T-cell (primary cell): ENCODE data around the gene SCGB2B2. TPM values are rescaled to one million over a fixed set of nuclear protein-coding genes. Genes with fewer than 3 reads are reported as not detected.

Source experiments
- ATAC-seq, 4 experiments: fragments of 200-7000 bp in 3 of 4; fragments of 150-1000 bp in 1 of 4; cut with Tn5 transposase; replicated peaks in 1 of 4; 1 replicate in 3 of 4; 2 replicates in 1 of 4; pipeline ENCODE4 v1.10.0; 2021; ENCODE audit warnings: moderate library complexity in 3 of 4, mild to moderate bottlenecking in 2 of 4, moderate number of reproducible peaks in 1 of 4
- CTCF ChIA-PET, 2 donors: fragments of 300-600 bp; sonication (Branson Sonifier 250); formaldehyde crosslinking; loops; one replicate each; lab custom pipeline; 2022; ENCODE audit warnings: antibody characterized with exemption in 2 of 2; lab: Charles Lee
- POLR2A ChIA-PET, 2 donors: fragments of 300-600 bp; sonication (Branson Sonifier 250); formaldehyde crosslinking; loops; one replicate each; lab custom pipeline; 2022; ENCODE audit warnings: antibody characterized with exemption in 2 of 2; lab: Charles Lee
- DNase-seq, 35 experiments: peaks; one replicate each; pipeline versions ENCODE4 v3.0.0 to v3.0.0-alpha.2; 2013 to 2023
- H3K27ac ChIP-seq: one replicate; pipeline ENCODE4 v1.5.1; 2013; ENCODE audit warnings: low read length
- H3K27me3 ChIP-seq, 2 experiments: replicated peaks in 1 of 2; 1 replicate in 1 of 2; 2 replicates in 1 of 2; pipeline versions ENCODE4 v1.6.1 to v1.7.0; 2013; ENCODE audit warnings: low read length in 1 of 2, mixed read lengths in 1 of 2; ENCODE audit not compliant: control insufficient read depth in 2 of 2, insufficient read depth in 2 of 2; ENCODE audit errors: extremely low read depth in 1 of 2
- H3K36me3 ChIP-seq, 2 donors: 1 replicate in 1 of 2; 2 replicates in 1 of 2; pipeline versions ENCODE4 v1.6.1 to v1.7.0; 2013; ENCODE audit warnings: low read length in 1 of 2; ENCODE audit not compliant: control insufficient read depth in 2 of 2, insufficient read depth in 1 of 2; ENCODE audit errors: extremely low read depth in 1 of 2
- H3K4me1 ChIP-seq, 2 experiments: 1 replicate in 1 of 2; 2 replicates in 1 of 2; pipeline versions ENCODE4 v1.6.1 to v1.7.0; 2013; ENCODE audit warnings: low read length in 2 of 2, mixed read lengths in 1 of 2; ENCODE audit not compliant: insufficient read depth in 2 of 2, control insufficient read depth in 1 of 2; ENCODE audit errors: extremely low read depth in 1 of 2
- H3K4me3 ChIP-seq, 2 donors: 1 replicate in 1 of 2; 2 replicates in 1 of 2; pipeline versions ENCODE4 v1.5.1 to v1.7.0; 2013; ENCODE audit warnings: mild to moderate bottlenecking in 2 of 2, low read length in 1 of 2, moderate library complexity in 1 of 2; ENCODE audit not compliant: control insufficient read depth in 1 of 2; ENCODE audit errors: extremely low read depth in 1 of 2
- H3K9me3 ChIP-seq: 2 replicates; pipeline ENCODE4 v1.7.0; 2013
- H3K27ac Mint-ChIP-seq, 2 donors: one replicate each; pipeline ENCODE4 v1.8.0; 2020 to 2021; ENCODE audit warnings: mild to moderate bottlenecking in 2 of 2, mixed read lengths in 2 of 2
- H3K27me3 Mint-ChIP-seq, 2 donors: one replicate each; pipeline ENCODE4 v1.8.0; 2021 to 2022; ENCODE audit warnings: mixed read lengths in 2 of 2
- H3K36me3 Mint-ChIP-seq: one replicate; pipeline ENCODE4 v1.8.0; 2021; ENCODE audit warnings: mixed read lengths
- H3K4me1 Mint-ChIP-seq, 3 donors: one replicate each; pipeline ENCODE4 v1.8.0; 2020 to 2022; ENCODE audit warnings: mixed read lengths in 3 of 3, mild to moderate bottlenecking in 1 of 3
- H3K4me3 Mint-ChIP-seq, 3 donors: one replicate each; pipeline ENCODE4 v1.8.0; 2020 to 2022; ENCODE audit warnings: mild to moderate bottlenecking in 3 of 3, mixed read lengths in 3 of 3, moderate library complexity in 3 of 3
- H3K9me3 Mint-ChIP-seq, 3 donors: one replicate each; pipeline ENCODE4 v1.8.0; 2020 to 2022; ENCODE audit warnings: mixed read lengths in 3 of 3
- WGBS: methylation state at CpG from one replicate; pipeline ENCODE4 v1.1.5; 2013; ENCODE audit warnings: missing lambda C conversion rate; ENCODE audit not compliant: insufficient coverage; 5-methylcytosine and 5-hydroxymethylcytosine counted together
- total RNA-seq, 35 experiments: library from RNA in 6 of 35; stranded (reverse) in 6 of 35; fragments of 120-200 nt in 1 of 35; gene quantifications; one replicate each; pipeline versions ENCODE4 v1.2.1 to v1.2.4 and lab custom pipeline; 2013 to 2026

SCGB2B2 gene
- total RNA-seq, 5 donors from 2014 or later (not counting 1 experiment from before 2014, with no cell fraction given), result 0.16 to 1.4 (median 0.64) TPM

GRCh38 chr19:34664870-34665269 lies 12.1 kb downstream of the SCGB2B2 start:
- H3K9me3 Mint-ChIP-seq, result no peaks in the 10 kb centered on the region
- no peak for ATAC-seq
- H3K27ac ChIP-seq, result no peak overlapping the region
- no peaks in the 10 kb centered on the region for H3K9me3 ChIP-seq
- H3K27ac Mint-ChIP-seq, result no peak overlapping the region
- no peaks in the 10 kb centered on the region for H3K36me3 ChIP-seq
- ChIA-PET POLR2A (no interaction called here), CTCF (no interaction called here)
- DNase-seq, result no peak
- H3K36me3 Mint-ChIP-seq, result no peaks in the 10 kb centered on the region
- H3K27me3 ChIP-seq, result peaks cover 0 to 5% of the 10 kb centered on the region in 2 experiments
- no peaks in the 10 kb centered on the region for H3K27me3 Mint-ChIP-seq
- WGBS, result 73% methylated on average over 6 of the region's 6 CpGs
- peaks cover 19 to 33% (median 25%) of the 10 kb centered on the region in 3 donors for H3K4me1 Mint-ChIP-seq
- H3K4me3 ChIP-seq, result no peak overlapping the region
- peaks cover 0 to 23% of the 10 kb centered on the region in 2 experiments for H3K4me1 ChIP-seq
- no peak overlapping the region for H3K4me3 Mint-ChIP-seq

GRCh38 chr19:34664168-34664567 lies 12.8 kb downstream of the SCGB2B2 start:
- H3K4me3 ChIP-seq, result no peak overlapping the region
- peaks cover 0 to 5% of the 10 kb centered on the region in 2 experiments for H3K27me3 ChIP-seq
- peaks cover 0 to 23% of the 10 kb centered on the region in 2 experiments for H3K4me1 ChIP-seq
- Mint-ChIP-seq H3K9me3 (no peaks in the 10 kb centered on the region), H3K27ac (no peak overlapping the region), H3K4me3 (no peak overlapping the region), H3K4me1 (peaks cover 19 to 33% (median 25%) of the 10 kb centered on the region in 3 donors), H3K27me3 (no peaks in the 10 kb centered on the region), H3K36me3 (no peaks in the 10 kb centered on the region)
- H3K9me3 ChIP-seq, result no peaks in the 10 kb centered on the region
- H3K36me3 ChIP-seq, result no peaks in the 10 kb centered on the region
- H3K27ac ChIP-seq, result no peak overlapping the region
- WGBS, result 86% methylated on average over 3 of the region's 3 CpGs
- ATAC-seq, result no peak
- CTCF ChIA-PET, result no interaction called here
- POLR2A ChIA-PET, result no interaction called here
- no peak for DNase-seq

- ChIA-PET CTCF (interaction anchor here in 1 of 2 donors (1.1 kb wide), 1 partner anchor 14 kb away, joined by 3 read pairs; the partner anchor contains the start of gene ZNF302), POLR2A (interaction anchor here in 1 of 2 donors (0.7 kb wide), 1 partner anchor 15 kb away, joined by 3 read pairs; no protein-coding TSS in a partner anchor)
- Histone ChIP-seq H3K36me3 (no peaks in the 10 kb centered on the region), H3K4me3 (no peak overlapping the region), H3K27me3 (peaks cover 0 to 5% of the 10 kb centered on the region in 2 experiments), H3K9me3 (no peaks in the 10 kb centered on the region), H3K27ac (no peak overlapping the region), H3K4me1 (peaks cover 0 to 22% of the 10 kb centered on the region in 2 experiments)
- peak overlapping the region in 1 of 3 donors; percentile 12 for H3K4me3 Mint-ChIP-seq
- peaks cover 0 to 2% (median 0%) of the 10 kb centered on the region in 3 donors for H3K9me3 Mint-ChIP-seq
- DNase-seq (peak in 33 of 35 experiments; percentile 11 to 73 (median 43)), ATAC-seq (peak; percentile 94 to 99 (median 97))
- H3K4me1 Mint-ChIP-seq, result peaks cover 19 to 33% (median 25%) of the 10 kb centered on the region in 3 donors
- peaks cover 1 to 3% of the 10 kb centered on the region in 2 donors for H3K27me3 Mint-ChIP-seq
- peaks cover 1% of the 10 kb centered on the region for H3K36me3 Mint-ChIP-seq
- 40% methylated on average over 1 of the region's 5 CpGs for WGBS
- peak overlapping the region in 1 of 2 donors; percentile 64 for H3K27ac Mint-ChIP-seq
Measured at GRCh38 chr19:34662919-34663318, 14.0 kb downstream of the SCGB2B2 start.

- ChIA-PET CTCF (interaction anchor here in 1 of 2 donors (0.9 kb wide), 1 partner anchor 22 kb away, joined by 3 read pairs; no protein-coding TSS in a partner anchor), POLR2A (no interaction called here)
- peaks cover 0 to 8% (median 0%) of the 10 kb centered on the region in 3 donors for H3K9me3 Mint-ChIP-seq
- no peak for ATAC-seq
- no peak for DNase-seq
- Histone ChIP-seq H3K4me1 (peaks cover 0 to 9% of the 10 kb centered on the region in 2 experiments), H3K36me3 (no peaks in the 10 kb centered on the region), H3K4me3 (no peak overlapping the region), H3K27ac (no peak overlapping the region), H3K27me3 (peaks cover 0 to under 1% of the 10 kb centered on the region in 2 experiments), H3K9me3 (no peaks in the 10 kb centered on the region)
- H3K4me1 Mint-ChIP-seq, result peaks cover 9 to 20% (median 13%) of the 10 kb centered on the region in 3 donors
- H3K36me3 Mint-ChIP-seq, result peaks cover 4% of the 10 kb centered on the region
- H3K27ac Mint-ChIP-seq, result no peak overlapping the region
- 92% methylated on average over 2 of the region's 3 CpGs for WGBS
- peaks cover 4 to 6% of the 10 kb centered on the region in 2 donors for H3K27me3 Mint-ChIP-seq
- no peak overlapping the region for H3K4me3 Mint-ChIP-seq
Measured at GRCh38 chr19:34661357-34661756, 15.6 kb downstream of the SCGB2B2 start.

GRCh38 chr19:34655651-34656050 lies 21.3 kb downstream of the SCGB2B2 start:
- Histone ChIP-seq H3K4me3 (no peak overlapping the region), H3K9me3 (no peaks in the 10 kb centered on the region), H3K36me3 (no peaks in the 10 kb centered on the region), H3K27ac (no peak overlapping the region), H3K4me1 (no peaks in the 10 kb centered on the region), H3K27me3 (peaks cover 0 to 3% of the 10 kb centered on the region in 2 experiments)
- Mint-ChIP-seq H3K36me3 (peaks cover 22% of the 10 kb centered on the region), H3K4me3 (no peak overlapping the region), H3K4me1 (no peaks in the 10 kb centered on the region), H3K27ac (no peak overlapping the region), H3K9me3 (peaks cover 7 to 24% (median 17%) of the 10 kb centered on the region in 3 donors), H3K27me3 (peaks cover 12 to 15% of the 10 kb centered on the region in 2 donors)
- POLR2A ChIA-PET, result no interaction called here
- DNase-seq (no peak), ATAC-seq (no peak)
- WGBS, result 83% methylated on average over 1 of the region's 2 CpGs
- CTCF ChIA-PET, result no interaction called here

DNA sequence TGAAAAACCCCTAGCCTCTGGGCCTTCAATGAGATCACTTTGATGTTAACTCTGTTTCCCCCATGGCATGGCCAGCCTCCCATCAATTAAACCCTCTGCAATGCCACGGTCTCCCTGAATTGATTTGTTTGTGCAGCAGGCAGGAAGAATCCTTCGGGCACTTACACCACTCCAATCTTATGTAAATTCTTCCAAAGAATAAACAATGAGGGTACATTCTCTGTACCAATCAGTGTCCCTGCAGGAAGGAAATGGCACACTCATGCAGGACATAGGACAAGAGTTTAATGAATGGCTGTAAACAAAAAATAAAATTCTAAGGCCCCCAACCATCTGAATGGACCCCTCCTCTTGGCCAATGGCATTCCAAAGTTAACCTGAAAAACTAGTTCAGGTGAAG lies 22.2 kb downstream of the SCGB2B2 start:
- H3K4me1 ChIP-seq, result no peaks in the 10 kb centered on the region
- no peaks in the 10 kb centered on the region for H3K36me3 ChIP-seq
- ChIA-PET POLR2A (no interaction called here), CTCF (no interaction called here)
- H3K27me3 ChIP-seq, result peaks cover 0 to 8% of the 10 kb centered on the region in 2 experiments
- Mint-ChIP-seq H3K36me3 (peaks cover 23% of the 10 kb centered on the region), H3K9me3 (peaks cover 7 to 25% (median 17%) of the 10 kb centered on the region in 3 donors), H3K27ac (no peak overlapping the region), H3K4me1 (no peaks in the 10 kb centered on the region), H3K27me3 (peaks cover 16 to 17% of the 10 kb centered on the region in 2 donors), H3K4me3 (no peak overlapping the region)
- DNase-seq, result no peak
- ATAC-seq, result no peak
- H3K27ac ChIP-seq, result no peak overlapping the region
- H3K9me3 ChIP-seq, result no peaks in the 10 kb centered on the region
- no peak overlapping the region for H3K4me3 ChIP-seq
- WGBS, result no CpG with 5 or more reads among the region's 2 CpGs
